ENCODE results near the gene DCDC2C. TPM values are rescaled to one million over a fixed set of nuclear protein-coding genes. Genes with fewer than 3 reads are reported as not detected.

DCDC2C gene
- total RNA-seq, 1 donor from 2014 or later = not detected

DNA sequence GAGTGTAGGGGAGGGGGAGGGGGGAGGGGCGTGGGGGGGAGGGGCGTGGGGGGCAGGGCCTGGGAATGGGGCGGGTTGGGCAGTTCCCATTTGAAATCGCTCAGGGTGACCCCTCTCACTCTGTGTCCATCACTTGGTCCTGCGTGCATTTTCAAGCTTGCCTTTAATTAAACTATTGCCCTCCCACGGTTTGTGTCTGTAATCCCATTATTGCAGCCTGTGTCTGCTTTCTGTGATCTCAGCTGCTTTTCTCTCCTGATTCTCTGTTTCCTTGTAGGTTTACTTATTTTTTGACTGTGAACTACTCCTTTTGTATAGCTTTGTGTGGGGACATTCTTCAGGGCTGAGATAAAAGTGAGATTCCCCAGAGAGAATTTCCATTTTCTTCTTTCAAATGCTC, 1.3 kb downstream of the DCDC2C start:
- TF ChIP-seq, protein P1, sequence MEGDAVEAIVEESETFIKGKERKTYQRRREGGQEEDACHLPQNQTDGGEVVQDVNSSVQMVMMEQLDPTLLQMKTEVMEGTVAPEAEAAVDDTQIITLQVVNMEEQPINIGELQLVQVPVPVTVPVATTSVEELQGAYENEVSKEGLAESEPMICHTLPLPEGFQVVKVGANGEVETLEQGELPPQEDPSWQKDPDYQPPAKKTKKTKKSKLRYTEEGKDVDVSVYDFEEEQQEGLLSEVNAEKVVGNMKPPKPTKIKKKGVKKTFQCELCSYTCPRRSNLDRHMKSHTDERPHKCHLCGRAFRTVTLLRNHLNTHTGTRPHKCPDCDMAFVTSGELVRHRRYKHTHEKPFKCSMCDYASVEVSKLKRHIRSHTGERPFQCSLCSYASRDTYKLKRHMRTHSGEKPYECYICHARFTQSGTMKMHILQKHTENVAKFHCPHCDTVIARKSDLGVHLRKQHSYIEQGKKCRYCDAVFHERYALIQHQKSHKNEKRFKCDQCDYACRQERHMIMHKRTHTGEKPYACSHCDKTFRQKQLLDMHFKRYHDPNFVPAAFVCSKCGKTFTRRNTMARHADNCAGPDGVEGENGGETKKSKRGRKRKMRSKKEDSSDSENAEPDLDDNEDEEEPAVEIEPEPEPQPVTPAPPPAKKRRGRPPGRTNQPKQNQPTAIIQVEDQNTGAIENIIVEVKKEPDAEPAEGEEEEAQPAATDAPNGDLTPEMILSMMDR (IDR thresholded peaks at IDR 0.05) = no peak
- H3K4me3 ChIP-seq = no peak overlapping the region
- H3K27ac ChIP-seq = no peak overlapping the region
- ATAC-seq (no peak), DNase-seq (no peak)
- H3K9me3 ChIP-seq = no peaks in the 10 kb centered on the region
- no peaks in the 10 kb centered on the region for H3K36me3 ChIP-seq
- intact Hi-C loops (cut with DNase I) = no loop called here
- peaks cover 55% of the 10 kb centered on the region for H3K27me3 ChIP-seq
- H3K4me1 ChIP-seq = no peaks in the 10 kb centered on the region

DNA sequence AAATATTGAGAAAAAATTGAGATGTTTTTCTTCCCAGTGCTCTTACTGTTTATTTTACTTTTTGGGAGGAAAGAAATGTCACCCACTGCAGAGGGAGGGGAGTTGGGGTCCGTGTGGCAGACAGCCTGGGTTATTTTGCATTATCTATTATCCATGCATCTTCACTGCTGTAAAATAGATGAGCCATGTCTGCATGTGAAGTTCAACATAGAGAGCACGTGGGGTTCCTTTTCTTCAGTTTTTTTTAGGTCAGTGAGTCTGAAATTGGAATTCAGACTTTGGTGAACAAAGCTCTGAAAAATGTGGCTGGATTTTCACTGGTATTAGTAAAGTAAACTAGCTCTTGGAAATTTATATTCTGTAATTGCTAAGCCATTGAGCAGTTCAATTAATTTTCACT, 2.4 kb downstream of the DCDC2C start:
- TF ChIP-seq, protein P1 (IDR thresholded peaks at IDR 0.05) = no peak
- ATAC-seq = no peak
- intact Hi-C loops (cut with DNase I) = no loop called here
- Histone ChIP-seq H3K36me3 (no peaks in the 10 kb centered on the region), H3K4me3 (no peak overlapping the region), H3K4me1 (no peaks in the 10 kb centered on the region), H3K27ac (no peak overlapping the region), H3K27me3 (peaks cover 55% of the 10 kb centered on the region), H3K9me3 (no peaks in the 10 kb centered on the region)
- DNase-seq = no peak

DNA sequence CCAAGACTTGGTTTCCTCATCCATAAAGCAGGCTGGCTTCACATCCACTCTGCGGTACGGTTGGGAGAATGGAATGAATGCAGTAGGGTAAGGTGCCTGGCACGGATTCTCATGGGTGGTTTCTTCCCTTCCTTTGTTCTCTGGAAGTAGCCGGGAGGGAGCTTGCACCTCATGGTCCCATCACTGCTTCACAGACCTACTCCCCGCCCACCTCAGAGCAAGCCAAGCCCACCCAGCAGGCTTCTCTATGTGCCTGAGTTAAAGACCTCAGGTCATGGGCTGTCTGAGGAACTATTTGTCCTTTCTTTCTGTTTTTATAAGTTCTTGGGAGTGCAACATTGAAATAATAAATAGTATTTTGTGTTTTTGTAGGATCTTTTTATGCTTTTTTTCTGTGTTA, 3.5 kb downstream of the DCDC2C start:
- Histone ChIP-seq H3K27ac (no peak overlapping the region), H3K27me3 (peaks cover 47% of the 10 kb centered on the region)
- ATAC-seq = no peak

DNA sequence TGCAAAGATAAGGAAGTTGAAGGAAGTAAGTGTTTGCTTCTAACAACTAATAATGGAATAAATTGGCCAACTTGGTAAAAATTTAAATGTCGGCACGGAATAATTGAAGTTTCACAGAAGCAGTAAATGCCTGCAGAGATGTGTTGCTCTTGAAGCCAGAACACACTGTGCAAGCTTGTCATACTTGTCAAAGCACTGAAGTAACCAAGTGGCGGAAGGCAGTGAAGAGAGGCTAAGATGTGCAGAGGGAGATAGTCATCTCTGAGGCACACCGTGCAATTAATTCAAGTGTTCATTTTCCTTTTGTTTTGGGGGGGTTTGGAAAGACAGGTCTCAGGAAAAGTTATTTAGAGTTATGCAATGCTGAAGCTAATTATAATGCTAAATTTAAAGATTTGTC, 5.2 kb downstream of the DCDC2C start:
- DNase-seq = no peak
- TF ChIP-seq, protein P1 (IDR thresholded peaks at IDR 0.05) = no peak
- no peak overlapping the region for H3K4me3 ChIP-seq
- ATAC-seq = no peak
- no peaks in the 10 kb centered on the region for H3K36me3 ChIP-seq
- no peak overlapping the region for H3K27ac ChIP-seq
- H3K9me3 ChIP-seq = no peaks in the 10 kb centered on the region
- peaks cover 30% of the 10 kb centered on the region for H3K27me3 ChIP-seq
- H3K4me1 ChIP-seq = peaks cover 3% of the 10 kb centered on the region
- intact Hi-C loops (cut with DNase I) = no loop called here

More for the DNA sequence above, 3.5 kb downstream of the DCDC2C start:
- no peaks in the 10 kb centered on the region for H3K9me3 ChIP-seq
- intact Hi-C loops (cut with DNase I) = no loop called here
- H3K4me1 ChIP-seq = no peaks in the 10 kb centered on the region
- TF ChIP-seq, protein P1 (IDR thresholded peaks at IDR 0.05) = no peak
- no peaks in the 10 kb centered on the region for H3K36me3 ChIP-seq
- no peak for DNase-seq
- no peak overlapping the region for H3K4me3 ChIP-seq

DNA sequence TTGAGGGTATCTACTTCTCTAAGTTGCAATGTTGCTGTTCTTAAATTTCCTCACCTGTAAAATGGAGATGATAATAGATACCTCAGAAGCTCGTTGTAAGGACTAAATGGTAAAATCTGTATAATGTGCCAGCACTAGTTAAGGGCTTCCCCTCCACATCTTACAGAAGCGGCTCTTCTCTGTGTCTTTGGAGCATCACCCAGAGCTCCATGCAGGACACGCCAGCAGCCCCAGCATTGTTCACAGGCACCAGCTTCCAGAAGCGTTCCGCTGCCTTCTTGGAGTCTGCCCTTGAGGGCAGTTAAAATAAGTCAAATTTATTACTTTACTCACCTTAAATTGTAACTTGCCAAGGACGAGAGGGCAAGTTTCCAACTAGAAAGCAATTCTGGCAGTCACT, 5.8 kb downstream of the DCDC2C start:
- TF ChIP-seq, protein P1 (IDR thresholded peaks at IDR 0.05) = no peak
- DNase-seq (no peak), ATAC-seq (no peak)
- no peak overlapping the region for H3K27ac ChIP-seq
- H3K36me3 ChIP-seq = no peaks in the 10 kb centered on the region
- intact Hi-C loops (cut with DNase I) = no loop called here
- H3K27me3 ChIP-seq = peaks cover 25% of the 10 kb centered on the region
- H3K4me3 ChIP-seq = no peak overlapping the region
- no peaks in the 10 kb centered on the region for H3K9me3 ChIP-seq
- peaks cover 3% of the 10 kb centered on the region for H3K4me1 ChIP-seq

DNA sequence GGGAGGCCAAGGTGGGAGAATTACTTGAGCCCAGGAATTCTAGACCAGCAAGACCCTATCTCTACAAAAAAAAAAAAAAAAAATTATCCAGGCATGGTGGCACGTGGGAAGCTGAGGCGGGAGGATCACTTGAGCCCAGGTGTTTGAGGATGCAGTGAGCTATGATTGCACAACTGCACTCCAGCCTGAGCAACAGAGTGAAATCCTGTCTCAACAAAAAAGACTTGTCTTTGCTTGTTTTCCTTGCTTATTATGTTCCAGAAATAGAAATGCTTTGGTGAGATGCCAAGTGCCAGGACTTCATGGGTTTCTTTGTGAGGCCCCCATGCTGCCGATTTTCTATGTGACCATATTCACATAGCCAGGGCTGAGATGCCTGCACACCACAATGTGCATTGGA, 9.0 kb downstream of the DCDC2C start:
- Histone ChIP-seq H3K9me3 (no peaks in the 10 kb centered on the region), H3K27ac (no peak overlapping the region), H3K4me3 (no peak overlapping the region), H3K4me1 (peaks cover 3% of the 10 kb centered on the region), H3K36me3 (no peaks in the 10 kb centered on the region), H3K27me3 (no peaks in the 10 kb centered on the region)
- intact Hi-C loops (cut with DNase I) = no loop called here
- ATAC-seq (no peak), DNase-seq (no peak)
- TF ChIP-seq, protein P1 (IDR thresholded peaks at IDR 0.05) = no peak

Measured in upper lobe of right lung (tissue), 1 donor.